CD14-positive monocyte (primary cell): ENCODE data around the gene ITPK1. TPM values are rescaled to one million over a fixed set of nuclear protein-coding genes. Genes with fewer than 3 reads are reported as not detected.

Experiments
- DNase-seq, 3 donors: peaks; one replicate each; pipeline ENCODE4 v3.0.0-alpha.2; 2011 to 2022
- H2AFZ ChIP-seq: 2 replicates; pipeline ENCODE4 v1.6.0; 2012; ENCODE audit warnings: mild to moderate bottlenecking, low read depth, low read length, inconsistent platforms; ENCODE audit not compliant: insufficient read depth, poor library complexity, severe bottlenecking
- H3K27ac ChIP-seq, 2 donors: 1 replicate in 1 of 2; 2 replicates in 1 of 2; pipeline ENCODE4 v1.5.1; 2012 to 2013; ENCODE audit warnings: low read length in 2 of 2, control low read depth in 1 of 2, inconsistent platforms in 1 of 2, low read depth in 1 of 2, mild to moderate bottlenecking in 1 of 2
- H3K27me3 ChIP-seq, 2 donors: one replicate each; pipeline versions ENCODE4 v1.6.0 to v1.6.1; 2011 to 2013; ENCODE audit warnings: low read length in 2 of 2; ENCODE audit not compliant: control insufficient read depth in 2 of 2, insufficient read depth in 2 of 2
- H3K36me3 ChIP-seq, 2 donors: replicated peaks in 1 of 2; 1 replicate in 1 of 2; 2 replicates in 1 of 2; pipeline versions ENCODE4 v1.5.1 to v1.6.1; 2012 to 2013; ENCODE audit warnings: low read length in 2 of 2, control low read depth in 1 of 2, inconsistent platforms in 1 of 2, mild to moderate bottlenecking in 1 of 2; ENCODE audit not compliant: insufficient read depth in 2 of 2, control insufficient read depth in 1 of 2
- H3K4me1 ChIP-seq, 2 donors: 1 replicate in 1 of 2; 2 replicates in 1 of 2; pipeline versions ENCODE4 v1.5.1 to v1.6.1; 2012 to 2013; ENCODE audit warnings: low read length in 2 of 2, control low read depth in 1 of 2, inconsistent platforms in 1 of 2, mild to moderate bottlenecking in 1 of 2, moderate library complexity in 1 of 2; ENCODE audit not compliant: insufficient read depth in 2 of 2, control insufficient read depth in 1 of 2
- H3K4me2 ChIP-seq: replicated peaks from 2 replicates; pipeline ENCODE3; 2012; ENCODE audit warnings: low read length, moderate library complexity, mild to moderate bottlenecking; ENCODE audit not compliant: poor library complexity, severe bottlenecking; ENCODE audit errors: extremely low read depth
- H3K4me3 ChIP-seq, 3 experiments: fragments of 200-600 bp in 1 of 3; sonication (generic) in 1 of 3; replicated peaks in 1 of 3; 1 replicate in 2 of 3; 2 replicates in 1 of 3; pipeline ENCODE4 v1.5.1; 2011 to 2013; ENCODE audit warnings: low read length in 3 of 3, mild to moderate bottlenecking in 3 of 3, control low read depth in 2 of 3, low read depth in 2 of 3, inconsistent platforms in 1 of 3, moderate library complexity in 1 of 3
- H3K79me2 ChIP-seq: 2 replicates; pipeline ENCODE4 v1.6.0; 2012; ENCODE audit warnings: mild to moderate bottlenecking, control low read depth, inconsistent platforms, low read length, moderate library complexity; ENCODE audit not compliant: insufficient read depth
- H3K9ac ChIP-seq: 2 replicates; pipeline ENCODE4 v1.6.0; 2017; ENCODE audit warnings: low read length, mild to moderate bottlenecking; ENCODE audit not compliant: insufficient read depth, poor library complexity, severe bottlenecking
- H3K9me3 ChIP-seq, 2 donors: replicated peaks in 1 of 2; 1 replicate in 1 of 2; 2 replicates in 1 of 2; pipeline versions ENCODE4 v1.5.1 to v1.6.1; 2012 to 2013; ENCODE audit warnings: low read length in 2 of 2, control low read depth in 1 of 2; ENCODE audit not compliant: control insufficient read depth in 1 of 2, insufficient read depth in 1 of 2
- H4K20me1 ChIP-seq: 2 replicates; pipeline ENCODE4 v1.6.0; 2012; ENCODE audit warnings: mild to moderate bottlenecking, low read length, control low read depth, moderate library complexity; ENCODE audit not compliant: insufficient read depth
- H3K27ac Mint-ChIP-seq, 7 donors: one replicate each; pipeline ENCODE4 v1.8.0; 2020; ENCODE audit warnings: mild to moderate bottlenecking in 7 of 7, mixed read lengths in 7 of 7, moderate library complexity in 6 of 7, inconsistent platforms in 2 of 7
- H3K27me3 Mint-ChIP-seq, 3 donors: one replicate each; pipeline ENCODE4 v1.8.0; 2021 to 2022; ENCODE audit warnings: low read depth in 3 of 3, mild to moderate bottlenecking in 3 of 3, mixed read lengths in 3 of 3, moderate library complexity in 3 of 3, inconsistent platforms in 1 of 3
- H3K36me3 Mint-ChIP-seq, 2 donors: one replicate each; pipeline ENCODE4 v1.8.0; 2020; ENCODE audit warnings: mixed read lengths in 2 of 2, inconsistent platforms in 1 of 2, mild to moderate bottlenecking in 1 of 2
- H3K4me1 Mint-ChIP-seq: one replicate; pipeline ENCODE4 v1.8.0; 2020; ENCODE audit warnings: mild to moderate bottlenecking, mixed read lengths
- H3K4me3 Mint-ChIP-seq, 2 donors: one replicate each; pipeline ENCODE4 v1.8.0; 2020; ENCODE audit warnings: mild to moderate bottlenecking in 2 of 2, mixed read lengths in 2 of 2, moderate library complexity in 1 of 2
- H3K9me3 Mint-ChIP-seq, 7 donors: one replicate each; pipeline ENCODE4 v1.8.0; 2020 to 2022; ENCODE audit warnings: mixed read lengths in 7 of 7, mild to moderate bottlenecking in 6 of 7, moderate library complexity in 6 of 7, inconsistent platforms in 2 of 7
- WGBS: methylation state at CpG from one replicate; pipeline ENCODE4 v1.1.5; 2013; ENCODE audit warnings: missing lambda C conversion rate; ENCODE audit not compliant: insufficient coverage; 5-methylcytosine and 5-hydroxymethylcytosine counted together
- intact Hi-C, 2 donors: fragments of 100-400 bp; cut with micrococcal nuclease; formaldehyde crosslinking; loops; one replicate each; pipeline versions ENCODE4 v1.15.0 to v1.15.1; 2023
- polyA plus RNA-seq, 3 donors: library from polyadenylated mRNA; depleted of rRNA in 1 of 3; unstranded in 2 of 3; stranded (reverse) in 1 of 3; fragments of 300-500 nt in 2 of 3; fragments of >200 nt in 1 of 3; fragmentation: Illumina TruSeq in 2 of 3; gene quantifications; 1 replicate in 2 of 3; 2 replicates in 1 of 3; pipeline ENCODE4 v1.2.3, GENCODE V29; 2012 to 2021
- TF ChIP-seq, protein P1 (sequence below): fragments of 200-600 bp; IDR thresholded peaks from one replicate; pipeline ENCODE4 v1.8.0; 2022; ENCODE audit warnings: antibody characterized with exemption, mild to moderate bottlenecking

The ITPK1 gene
- polyA plus RNA-seq, 3 donors = 57.1 to 144 (median 63.0) TPM

DNA sequence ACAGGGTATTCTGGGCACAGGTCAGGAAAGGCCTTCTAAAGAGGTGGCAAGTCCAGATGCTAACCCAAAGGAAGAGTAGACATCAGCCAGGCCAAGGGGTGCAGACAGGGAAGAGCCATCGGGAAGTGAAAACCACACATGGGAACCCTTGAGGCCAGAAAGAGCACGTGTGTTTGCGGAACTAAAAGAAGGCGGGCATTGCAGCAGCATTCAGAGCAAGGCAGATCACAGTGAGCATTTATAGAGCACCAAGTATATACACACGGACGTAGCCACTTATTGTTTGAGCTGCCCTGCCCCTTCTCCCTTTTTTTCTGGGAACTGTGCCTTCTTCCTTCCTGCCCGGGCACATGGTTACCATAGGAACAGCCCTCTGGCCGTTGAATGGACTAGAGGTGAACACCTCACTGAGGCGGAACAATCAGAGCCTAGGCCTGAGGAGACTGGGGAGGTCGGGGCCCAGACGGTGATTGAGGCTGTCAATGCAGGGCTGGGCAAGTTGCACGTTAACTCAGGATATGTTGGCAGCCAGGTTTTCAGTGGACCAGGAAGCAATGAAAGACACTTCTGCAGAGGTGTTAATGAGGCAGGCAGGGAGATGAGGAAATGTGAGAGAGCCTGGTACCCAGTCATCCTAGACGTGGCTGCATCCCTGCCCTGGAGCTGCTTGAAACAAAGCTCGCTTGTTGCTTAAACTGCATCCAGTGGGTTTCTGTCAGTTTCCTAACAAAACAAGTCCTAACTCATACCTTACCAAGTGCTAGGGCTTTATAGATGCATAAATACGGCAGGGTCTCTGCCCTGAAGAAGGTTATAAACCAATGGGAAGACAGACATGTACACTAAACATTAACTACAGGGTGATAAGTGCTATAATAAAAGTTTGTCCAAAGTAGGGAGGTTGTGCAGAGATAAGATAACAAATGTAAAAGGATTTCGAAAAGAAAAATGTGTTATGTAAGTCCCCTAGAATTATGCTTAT lies 34.8 kb upstream of the ITPK1 start:
- intact Hi-C loops = loop anchor here in 1 of 2 donors (5.0 kb wide), 1 partner anchor 43 kb away; no protein-coding TSS in a partner anchor
- Histone ChIP-seq H3K4me1 (peaks cover 37 to 44% of the 10 kb centered on the region in 2 donors), H3K27me3 (no peaks in the 10 kb centered on the region), H3K27ac (peak overlapping the region; percentile 35 to 62), H3K9me3 (no peaks in the 10 kb centered on the region), H3K36me3 (no peaks in the 10 kb centered on the region), H3K4me3 (peak overlapping the region; percentile 16 to 64 (median 18)), H2AFZ (no peak overlapping the region), H3K9ac (no peak overlapping the region), H4K20me1 (no peaks in the 10 kb centered on the region), H3K79me2 (no peaks in the 10 kb centered on the region), H3K4me2 (peak overlapping the region; percentile 58)
- peak; percentile 36 to 70 (median 67) for DNase-seq
- 32% methylated on average over 9 of the region's 16 CpGs for WGBS
- Mint-ChIP-seq H3K36me3 (no peaks in the 10 kb centered on the region), H3K9me3 (peaks cover 0 to 2% (median 0%) of the 10 kb centered on the region in 7 donors), H3K4me3 (peak overlapping the region in 1 of 2 donors; percentile 77), H3K27me3 (peaks cover 0 to 5% (median 0%) of the 10 kb centered on the region in 3 donors), H3K27ac (peak overlapping the region; percentile 76 to 91 (median 85)), H3K4me1 (peaks cover 34% of the 10 kb centered on the region)
- TF ChIP-seq, protein P1, sequence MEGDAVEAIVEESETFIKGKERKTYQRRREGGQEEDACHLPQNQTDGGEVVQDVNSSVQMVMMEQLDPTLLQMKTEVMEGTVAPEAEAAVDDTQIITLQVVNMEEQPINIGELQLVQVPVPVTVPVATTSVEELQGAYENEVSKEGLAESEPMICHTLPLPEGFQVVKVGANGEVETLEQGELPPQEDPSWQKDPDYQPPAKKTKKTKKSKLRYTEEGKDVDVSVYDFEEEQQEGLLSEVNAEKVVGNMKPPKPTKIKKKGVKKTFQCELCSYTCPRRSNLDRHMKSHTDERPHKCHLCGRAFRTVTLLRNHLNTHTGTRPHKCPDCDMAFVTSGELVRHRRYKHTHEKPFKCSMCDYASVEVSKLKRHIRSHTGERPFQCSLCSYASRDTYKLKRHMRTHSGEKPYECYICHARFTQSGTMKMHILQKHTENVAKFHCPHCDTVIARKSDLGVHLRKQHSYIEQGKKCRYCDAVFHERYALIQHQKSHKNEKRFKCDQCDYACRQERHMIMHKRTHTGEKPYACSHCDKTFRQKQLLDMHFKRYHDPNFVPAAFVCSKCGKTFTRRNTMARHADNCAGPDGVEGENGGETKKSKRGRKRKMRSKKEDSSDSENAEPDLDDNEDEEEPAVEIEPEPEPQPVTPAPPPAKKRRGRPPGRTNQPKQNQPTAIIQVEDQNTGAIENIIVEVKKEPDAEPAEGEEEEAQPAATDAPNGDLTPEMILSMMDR = no peak

DNA sequence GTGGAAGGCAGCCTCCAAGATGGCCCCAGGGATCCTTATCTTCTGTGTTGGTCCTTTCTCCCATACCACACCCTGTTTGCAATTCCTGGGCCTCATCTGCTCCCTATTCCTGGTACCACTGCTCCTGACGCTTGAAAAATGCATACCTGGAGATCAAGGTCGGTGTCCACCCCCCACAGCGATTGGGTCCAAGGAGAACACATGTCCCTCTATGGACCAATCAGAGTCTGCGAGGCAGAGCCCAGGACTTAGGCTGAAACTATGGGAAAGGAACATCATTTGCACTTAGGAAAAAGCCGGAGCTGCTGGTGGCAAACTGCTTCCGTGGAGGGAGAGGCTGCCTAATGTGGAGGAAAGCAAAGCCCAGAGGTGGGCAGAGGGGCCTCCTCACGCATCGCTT lies 33.3 kb upstream of the ITPK1 start:
- TF ChIP-seq, protein P1 = no peak
- Histone ChIP-seq H3K9ac (no peak overlapping the region), H4K20me1 (no peaks in the 10 kb centered on the region), H3K27ac (no peak overlapping the region), H3K9me3 (no peaks in the 10 kb centered on the region), H3K79me2 (no peaks in the 10 kb centered on the region), H3K4me1 (peaks cover 37 to 44% of the 10 kb centered on the region in 2 donors), H3K27me3 (no peaks in the 10 kb centered on the region), H3K36me3 (no peaks in the 10 kb centered on the region), H3K4me3 (no peak overlapping the region), H3K4me2 (no peak overlapping the region), H2AFZ (no peak overlapping the region)
- peaks cover 34% of the 10 kb centered on the region for H3K4me1 Mint-ChIP-seq
- H3K9me3 Mint-ChIP-seq = peaks cover 0 to 5% (median 0%) of the 10 kb centered on the region in 7 donors
- no peak overlapping the region for H3K27ac Mint-ChIP-seq
- 100% methylated on average over 7 of the region's 8 CpGs for whole genome bisulfite sequencing
- intact Hi-C loops = no loop called here
- H3K27me3 Mint-ChIP-seq = peaks cover 0 to 5% (median 0%) of the 10 kb centered on the region in 3 donors
- H3K36me3 Mint-ChIP-seq = no peaks in the 10 kb centered on the region
- no peak for DNase-seq
- no peak overlapping the region for H3K4me3 Mint-ChIP-seq
